HG03571 (cell line): ENCODE results near the gene PROP1.
"Not testable (repeated sequence)": the region's sequence is repeated elsewhere in the genome, so short reads cannot be mapped to it uniquely, and the experiment has no call there.

Source experiments
- ATAC-seq: cut with Tn5 transposase; IDR thresholded peaks from one replicate; pipeline ENCODE4 v1.9.1; 2021; ENCODE audit not compliant: unreplicated experiment

PROP1 gene

GRCh38 chr5:177995691-177996595, at the start of gene PROP1:
Gene PROP1, minus strand, starts transcription at chr5:177996242. Its CDS starts 309 bp downstream, at chr5:177995933.
- no peak for ATAC-seq

- not testable (repeated sequence) for ATAC-seq
These were observed 23.5 kb upstream of the PROP1 start for GRCh38 chr5:178019379-178020030.

GRCh38 chr5:178012758-178013157, 16.7 kb upstream of the PROP1 start:
- not testable (repeated sequence) for ATAC-seq

- ATAC-seq, result not testable (repeated sequence)
These were observed 15.9 kb upstream of the PROP1 start for GRCh38 chr5:178011816-178012554.

- not testable (repeated sequence) for ATAC-seq
These were observed 11.2 kb upstream of the PROP1 start for GRCh38 chr5:178007272-178007671.

GRCh38 chr5:178006536-178007231, 10.6 kb upstream of the PROP1 start:
- ATAC-seq, result not testable (repeated sequence)

GRCh38 chr5:178006181-178006535, 10.1 kb upstream of the PROP1 start:
- not testable (repeated sequence) for ATAC-seq

GRCh38 chr5:177997846-177998245, 1.8 kb upstream of the PROP1 start:
- ATAC-seq, result no peak

- ATAC-seq, result no peak
These were observed 1.3 kb upstream of the PROP1 start for GRCh38 chr5:177997319-177997670.

- no peak for ATAC-seq
These were observed 747 bp upstream of the PROP1 start for GRCh38 chr5:177996660-177997318.

- ATAC-seq, result no peak
These were observed 1.4 kb downstream of the PROP1 start for GRCh38 chr5:177994561-177995190.

- ATAC-seq, result no peak
These were observed 2.0 kb downstream of the PROP1 start for GRCh38 chr5:177994063-177994462.

GRCh38 chr5:177992466-177992865, 3.6 kb downstream of the PROP1 start:
- ATAC-seq, result no peak

- no peak for ATAC-seq
These were observed 6.9 kb downstream of the PROP1 start for GRCh38 chr5:177988989-177989625.

- no peak for ATAC-seq
These were observed 8.7 kb downstream of the PROP1 start for GRCh38 chr5:177987326-177987725.

GRCh38 chr5:177985430-177986040, 10.5 kb downstream of the PROP1 start:
- no peak for ATAC-seq

- no peak for ATAC-seq
These were observed 11.3 kb downstream of the PROP1 start for GRCh38 chr5:177984584-177985206.

- ATAC-seq, result no peak
These were observed 12.1 kb downstream of the PROP1 start for GRCh38 chr5:177983763-177984583.
